BJ (cell line): ENCODE results near the gene CHMP6. TPM values are rescaled to one million over a fixed set of nuclear protein-coding genes. Genes with fewer than 3 reads are reported as not detected.

ENCODE experiments used
- CTCF ChIA-PET: fragments of 350-600 bp; formaldehyde crosslinking; extraction: SDS; loops from one replicate; lab custom pipeline; 2021; ENCODE audit warnings: antibody characterized with exemption, inconsistent platforms; lab: Yijun Ruan, JAX
- POLR2A ChIA-PET: fragments of 300-600 bp; sonication (Branson Sonifier 250); formaldehyde crosslinking; extraction: SDS; loops from one replicate; lab custom pipeline; 2021; ENCODE audit warnings: antibody characterized with exemption; lab: Charles Lee
- DNase-seq: peaks from one replicate; pipeline ENCODE4 v3.0.0-alpha.2; 2011; ENCODE audit warnings: low read depth
- H3K27me3 ChIP-seq: 2 replicates; pipeline ENCODE4 v1.6.0; 2011; ENCODE audit warnings: low read length; ENCODE audit not compliant: control insufficient read depth, insufficient read depth
- H3K36me3 ChIP-seq: 2 replicates; pipeline ENCODE4 v1.5.1; 2011; ENCODE audit warnings: low read length; ENCODE audit not compliant: control insufficient read depth, insufficient read depth
- H3K4me3 ChIP-seq: 2 replicates; pipeline ENCODE4 v1.5.1; 2011; ENCODE audit warnings: low read depth, mild to moderate bottlenecking, control low read depth, low read length
- polyA plus RNA-seq: library from polyadenylated mRNA; depleted of rRNA; stranded (reverse); fragments of >200 nt; gene quantifications from 2 replicates; pipeline ENCODE4 v1.2.3, GENCODE V29; 2011
- TF ChIP-seq, protein P1 (sequence below): IDR thresholded peaks from 2 replicates; pipeline ENCODE4 v1.5.1; 2011; ENCODE audit warnings: low read depth, mild to moderate bottlenecking, control low read depth, inconsistent platforms, low read length, moderate library complexity; ENCODE audit not compliant: insufficient read depth

The CHMP6 gene
- polyA plus RNA-seq, 1 experiment, result 30.7 TPM

DNA sequence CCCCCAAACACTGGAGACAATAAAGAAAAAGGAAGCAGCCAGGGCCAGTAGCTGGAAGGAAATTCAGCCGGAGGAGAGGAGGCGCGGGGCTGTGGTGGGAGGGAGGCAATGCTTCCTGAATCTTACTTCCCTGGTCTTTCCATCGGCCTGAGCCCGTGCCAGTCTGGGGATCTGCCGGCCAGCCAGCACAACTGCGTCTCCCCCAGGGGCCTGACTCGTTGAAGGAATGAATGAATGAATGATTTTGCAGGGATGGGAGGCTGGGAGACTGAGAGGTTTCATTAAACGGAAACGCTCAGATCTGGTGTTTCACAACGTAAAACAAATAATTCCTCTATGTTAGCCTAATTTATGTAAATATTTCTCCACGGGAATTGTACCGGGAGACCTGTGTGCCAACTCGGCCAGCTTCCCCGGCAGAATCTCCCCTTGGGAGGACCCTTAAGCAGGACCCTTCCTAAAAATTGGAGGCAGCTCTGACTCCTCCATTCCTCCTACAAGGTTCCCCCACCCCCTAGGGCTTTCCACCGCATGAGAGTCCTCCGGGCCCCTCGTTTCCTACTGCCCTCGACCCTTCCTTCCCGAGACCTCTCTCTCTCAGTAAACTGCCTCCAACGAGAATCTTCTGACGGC, 42.0 kb downstream of the CHMP6 start:
- CTCF ChIA-PET, result interaction anchor here (1.5 to 2.7 kb wide), 4 partner anchors 10 to 68 kb away, joined by 4 to 18 read pairs (median 6); no protein-coding TSS in a partner anchor
- H3K36me3 ChIP-seq, result peaks cover 8% of the 10 kb centered on the region
- H3K27me3 ChIP-seq, result no peaks in the 10 kb centered on the region
- POLR2A ChIA-PET, result interaction anchor here (0.6 kb wide), 1 partner anchor 166 kb away, joined by 3 read pairs; no protein-coding TSS in a partner anchor
- peak overlapping the region; percentile 75 for H3K4me3 ChIP-seq
- no peak for DNase-seq
- TF ChIP-seq, protein P1, sequence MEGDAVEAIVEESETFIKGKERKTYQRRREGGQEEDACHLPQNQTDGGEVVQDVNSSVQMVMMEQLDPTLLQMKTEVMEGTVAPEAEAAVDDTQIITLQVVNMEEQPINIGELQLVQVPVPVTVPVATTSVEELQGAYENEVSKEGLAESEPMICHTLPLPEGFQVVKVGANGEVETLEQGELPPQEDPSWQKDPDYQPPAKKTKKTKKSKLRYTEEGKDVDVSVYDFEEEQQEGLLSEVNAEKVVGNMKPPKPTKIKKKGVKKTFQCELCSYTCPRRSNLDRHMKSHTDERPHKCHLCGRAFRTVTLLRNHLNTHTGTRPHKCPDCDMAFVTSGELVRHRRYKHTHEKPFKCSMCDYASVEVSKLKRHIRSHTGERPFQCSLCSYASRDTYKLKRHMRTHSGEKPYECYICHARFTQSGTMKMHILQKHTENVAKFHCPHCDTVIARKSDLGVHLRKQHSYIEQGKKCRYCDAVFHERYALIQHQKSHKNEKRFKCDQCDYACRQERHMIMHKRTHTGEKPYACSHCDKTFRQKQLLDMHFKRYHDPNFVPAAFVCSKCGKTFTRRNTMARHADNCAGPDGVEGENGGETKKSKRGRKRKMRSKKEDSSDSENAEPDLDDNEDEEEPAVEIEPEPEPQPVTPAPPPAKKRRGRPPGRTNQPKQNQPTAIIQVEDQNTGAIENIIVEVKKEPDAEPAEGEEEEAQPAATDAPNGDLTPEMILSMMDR, result no peak

DNA sequence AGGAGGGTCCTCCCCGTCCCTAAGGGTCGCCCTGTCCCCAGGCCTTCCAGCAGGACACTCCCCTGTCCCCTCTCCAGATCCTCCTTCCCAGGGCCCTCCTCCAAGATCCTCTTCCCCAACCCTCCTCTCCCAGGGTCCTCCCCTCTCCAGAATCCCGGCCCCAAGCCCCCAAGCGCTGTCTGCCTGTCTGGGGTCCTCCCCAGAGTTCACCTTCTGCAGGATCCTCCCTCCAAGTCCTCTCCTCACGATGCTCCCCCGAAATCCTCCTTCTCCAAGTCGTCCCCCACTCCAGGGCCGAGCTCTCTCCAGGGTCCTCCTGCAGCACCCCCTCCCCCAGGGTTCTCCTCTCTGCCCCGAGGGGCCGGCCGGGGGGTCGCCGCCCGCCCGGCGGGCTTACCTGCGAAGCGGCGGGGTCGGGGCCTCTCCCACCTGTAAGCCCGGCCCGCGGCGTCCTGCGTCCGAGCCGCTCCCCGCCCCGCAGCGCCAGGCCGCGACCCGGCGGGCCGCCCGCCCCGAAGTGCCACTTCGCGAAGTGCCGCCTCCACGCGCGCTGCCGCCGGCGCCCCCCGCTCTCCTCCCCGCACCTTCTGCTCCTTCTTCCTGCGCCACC, 42.6 kb downstream of the CHMP6 start:
- CTCF ChIA-PET, result interaction anchor here (1.5 to 4.7 kb wide), 5 partner anchors 11 to 68 kb away, joined by 4 to 22 read pairs (median 7); no protein-coding TSS in a partner anchor
- POLR2A ChIA-PET, result interaction anchor here (0.6 kb wide), 1 partner anchor 166 kb away, joined by 3 read pairs; no protein-coding TSS in a partner anchor
- DNase-seq, result no peak
- peak overlapping the region; percentile 75 for H3K4me3 ChIP-seq
- peaks cover 8% of the 10 kb centered on the region for H3K36me3 ChIP-seq
- H3K27me3 ChIP-seq, result no peaks in the 10 kb centered on the region
- TF ChIP-seq, protein P1, result no peak

DNA sequence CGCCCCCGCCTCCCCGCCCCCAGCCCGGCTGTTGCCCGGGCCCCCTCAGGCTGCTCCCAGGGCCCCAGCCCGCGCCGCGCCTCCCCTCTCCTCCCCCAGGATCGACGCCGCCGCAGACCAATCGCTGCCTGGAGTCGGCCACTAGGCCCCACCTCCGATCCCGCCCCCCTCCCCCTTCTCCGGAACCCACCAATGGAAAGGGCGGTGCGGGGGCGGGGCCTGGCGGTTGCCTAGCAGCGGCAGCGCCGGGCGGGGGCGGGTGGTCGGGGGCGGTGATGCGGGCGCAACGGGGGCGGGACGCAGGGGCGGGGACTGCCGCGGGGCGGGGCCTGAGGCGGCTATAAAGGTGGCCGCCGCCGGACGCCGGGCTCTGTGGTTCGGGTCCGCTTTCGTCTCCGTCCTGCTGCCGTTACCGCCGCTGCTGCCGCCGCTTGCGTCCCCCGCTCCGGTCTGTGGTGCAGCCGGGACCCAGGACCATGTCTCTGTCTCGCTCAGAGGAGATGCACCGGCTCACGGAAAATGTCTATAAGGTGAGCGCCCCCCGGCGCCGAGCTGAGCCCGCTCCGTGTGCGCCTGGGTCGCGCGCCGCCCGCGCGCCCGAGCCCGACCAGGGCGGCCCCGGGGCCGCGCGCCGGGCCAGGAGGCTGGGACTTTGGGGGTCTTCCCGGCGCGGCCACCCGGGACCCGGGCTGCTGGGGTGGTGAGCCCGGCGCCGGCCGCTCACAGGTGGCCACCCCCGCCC, 43.3 kb downstream of the CHMP6 start, which contains the start of gene BAIAP2:
Gene BAIAP2 (plus strand): TSS at position 373 of the 742 bp plus-strand sequence. CDS start 104 bp downstream, at position 477.
- POLR2A ChIA-PET, result interaction anchor here (0.6 kb wide), 1 partner anchor 63 kb away, joined by 16 read pairs; no protein-coding TSS in a partner anchor
- CTCF ChIA-PET, result interaction anchor here (1.5 to 4.7 kb wide), 5 partner anchors 11 to 67 kb away, joined by 4 to 22 read pairs (median 7); no protein-coding TSS in a partner anchor
- DNase-seq, result no peak
- no peaks in the 10 kb centered on the region for H3K27me3 ChIP-seq
- TF ChIP-seq, protein P1, result no peak
- peaks cover 8% of the 10 kb centered on the region for H3K36me3 ChIP-seq
- H3K4me3 ChIP-seq, result peak within 1 kb of the TSS; percentile 75

- no peak for DNase-seq
- ChIA-PET POLR2A (interaction anchor here (0.6 kb wide), 2 partner anchors 62 to 187 kb away, joined by 7 to 16 read pairs; no protein-coding TSS in a partner anchor), CTCF (interaction anchor here (1.7 to 4.7 kb wide), 4 partner anchors 12 to 62 kb away, joined by 4 to 22 read pairs (median 8); no protein-coding TSS in a partner anchor)
- TF ChIP-seq, protein P1, result no peak
- Histone ChIP-seq H3K4me3 (peak overlapping the region; percentile 59), H3K27me3 (no peaks in the 10 kb centered on the region), H3K36me3 (peaks cover 7% of the 10 kb centered on the region)
These were observed 44.0 kb downstream of the CHMP6 start for GRCh38 chr17:81035521-81036196.
